Tibial nerve (tissue), 4 donors: ENCODE results near the gene PABPN1L. TPM values are rescaled to one million over a fixed set of nuclear protein-coding genes. Genes with fewer than 3 reads are reported as not detected.
A peak's percentile ranks its signal among the peaks of the same experiment; 100 is the strongest.

Experiments
- DNase-seq, 2 donors: peaks; one replicate each; pipeline ENCODE4 v3.0.0-alpha.2; 2019; ENCODE audit warnings: low spot score in 2 of 2
- H3K27ac ChIP-seq, 4 donors: fragments of 200-600 bp; sonication (generic) in 3 of 4; one replicate each; pipeline ENCODE4 v1.5.1; 2017 to 2019; ENCODE audit warnings: mild to moderate bottlenecking in 1 of 4
- H3K27me3 ChIP-seq, 2 donors: fragments of 200-600 bp; sonication (generic) in 1 of 2; one replicate each; pipeline versions ENCODE4 v1.5.1 to v1.6.0; 2017 to 2019
- H3K36me3 ChIP-seq, 3 donors: fragments of 200-600 bp; sonication (generic); one replicate each; pipeline ENCODE4 v1.5.1; 2018 to 2019
- H3K4me1 ChIP-seq, 4 donors: fragments of 200-600 bp; sonication (generic) in 3 of 4; one replicate each; pipeline ENCODE4 v1.5.1; 2017 to 2019
- H3K4me3 ChIP-seq, 4 donors: fragments of 200-600 bp; sonication (generic) in 3 of 4; one replicate each; pipeline ENCODE4 v1.5.1; 2017 to 2019; ENCODE audit warnings: mild to moderate bottlenecking in 1 of 4, moderate library complexity in 1 of 4
- H3K9me3 ChIP-seq, 4 donors: fragments of 200-600 bp; sonication (generic) in 3 of 4; one replicate each; pipeline ENCODE4 v1.5.1; 2017 to 2019
- EP300 ChIP-seq, 2 donors: sonication (generic); formaldehyde crosslinking; IDR thresholded peaks; one replicate each; pipeline ENCODE4 v1.6.1; 2017; ENCODE audit warnings: antibody characterized with exemption in 2 of 2, mild to moderate bottlenecking in 1 of 2
- POLR2A ChIP-seq, 2 donors: fragments of 450-650 bp; IDR thresholded peaks; one replicate each; pipeline ENCODE4 v1.6.1; 2017; ENCODE audit warnings: antibody characterized with exemption in 2 of 2, mild to moderate bottlenecking in 2 of 2, moderate library complexity in 2 of 2
- WGBS, 2 donors: methylation state at CpG; one replicate each; pipeline ENCODE4 v1.1.5; 2018; 5-methylcytosine and 5-hydroxymethylcytosine counted together
- total RNA-seq, 4 donors: library from RNA; depleted of rRNA; stranded (reverse); fragments of >200 nt; gene quantifications; one replicate each; pipeline ENCODE4 v1.1.0, GENCODE V29; 2016
- TF ChIP-seq, protein P1 (sequence below), 5 experiments: fragments of 200-600 bp in 3 of 5; fragments of 450-650 bp in 2 of 5; sonication (generic) in 3 of 5; IDR thresholded peaks; one replicate each; pipeline ENCODE4 v1.5.1; 2016 to 2019; ENCODE audit warnings: antibody characterized with exemption in 5 of 5, mild to moderate bottlenecking in 3 of 5, moderate library complexity in 2 of 5

Gene PABPN1L
- total RNA-seq, 4 donors from 2014 or later, result not detected

DNA sequence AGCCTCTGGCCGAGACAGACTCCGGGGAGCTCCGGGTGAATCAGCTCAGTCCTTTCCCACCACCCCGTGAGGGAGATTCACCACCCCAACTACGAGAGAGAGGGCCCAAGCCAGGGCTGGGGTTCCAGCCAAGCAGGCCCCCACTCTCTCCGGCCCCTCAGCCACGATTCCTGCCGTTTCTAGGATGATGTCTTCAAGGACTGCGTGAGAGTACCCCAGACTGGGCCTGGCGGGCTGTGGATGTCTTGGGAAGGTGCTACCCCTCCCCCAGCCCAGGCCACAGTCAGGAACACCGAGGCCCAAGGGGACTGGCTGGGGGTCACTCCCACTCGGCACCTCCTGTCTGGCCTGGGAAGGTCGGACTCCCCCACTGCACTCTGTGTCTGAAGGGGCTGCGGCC is 21.6 kb upstream of the PABPN1L start:
- peak overlapping the region in 3 of 4 donors; percentile 42 to 60 (median 45) for H3K27ac ChIP-seq
- H3K4me1 ChIP-seq, result peaks cover 0 to 30% (median 3%) of the 10 kb centered on the region in 4 donors
- no peaks in the 10 kb centered on the region for H3K9me3 ChIP-seq
- TF ChIP-seq, protein P1, sequence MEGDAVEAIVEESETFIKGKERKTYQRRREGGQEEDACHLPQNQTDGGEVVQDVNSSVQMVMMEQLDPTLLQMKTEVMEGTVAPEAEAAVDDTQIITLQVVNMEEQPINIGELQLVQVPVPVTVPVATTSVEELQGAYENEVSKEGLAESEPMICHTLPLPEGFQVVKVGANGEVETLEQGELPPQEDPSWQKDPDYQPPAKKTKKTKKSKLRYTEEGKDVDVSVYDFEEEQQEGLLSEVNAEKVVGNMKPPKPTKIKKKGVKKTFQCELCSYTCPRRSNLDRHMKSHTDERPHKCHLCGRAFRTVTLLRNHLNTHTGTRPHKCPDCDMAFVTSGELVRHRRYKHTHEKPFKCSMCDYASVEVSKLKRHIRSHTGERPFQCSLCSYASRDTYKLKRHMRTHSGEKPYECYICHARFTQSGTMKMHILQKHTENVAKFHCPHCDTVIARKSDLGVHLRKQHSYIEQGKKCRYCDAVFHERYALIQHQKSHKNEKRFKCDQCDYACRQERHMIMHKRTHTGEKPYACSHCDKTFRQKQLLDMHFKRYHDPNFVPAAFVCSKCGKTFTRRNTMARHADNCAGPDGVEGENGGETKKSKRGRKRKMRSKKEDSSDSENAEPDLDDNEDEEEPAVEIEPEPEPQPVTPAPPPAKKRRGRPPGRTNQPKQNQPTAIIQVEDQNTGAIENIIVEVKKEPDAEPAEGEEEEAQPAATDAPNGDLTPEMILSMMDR (IDR thresholded peaks at IDR 0.05), result no peak
- TF ChIP-seq POLR2A (IDR thresholded peaks at IDR 0.05) (no peak), EP300 (IDR thresholded peaks at IDR 0.05) (no peak)
- no peak for DNase-seq
- 63 to 64% methylated on average over 9 to 10 of the region's 14 CpGs for WGBS, 2 donors
- H3K27me3 ChIP-seq, result no peaks in the 10 kb centered on the region
- H3K36me3 ChIP-seq, result peaks cover 0 to 15% (median 0%) of the 10 kb centered on the region in 3 donors
- no peak overlapping the region for H3K4me3 ChIP-seq

DNA sequence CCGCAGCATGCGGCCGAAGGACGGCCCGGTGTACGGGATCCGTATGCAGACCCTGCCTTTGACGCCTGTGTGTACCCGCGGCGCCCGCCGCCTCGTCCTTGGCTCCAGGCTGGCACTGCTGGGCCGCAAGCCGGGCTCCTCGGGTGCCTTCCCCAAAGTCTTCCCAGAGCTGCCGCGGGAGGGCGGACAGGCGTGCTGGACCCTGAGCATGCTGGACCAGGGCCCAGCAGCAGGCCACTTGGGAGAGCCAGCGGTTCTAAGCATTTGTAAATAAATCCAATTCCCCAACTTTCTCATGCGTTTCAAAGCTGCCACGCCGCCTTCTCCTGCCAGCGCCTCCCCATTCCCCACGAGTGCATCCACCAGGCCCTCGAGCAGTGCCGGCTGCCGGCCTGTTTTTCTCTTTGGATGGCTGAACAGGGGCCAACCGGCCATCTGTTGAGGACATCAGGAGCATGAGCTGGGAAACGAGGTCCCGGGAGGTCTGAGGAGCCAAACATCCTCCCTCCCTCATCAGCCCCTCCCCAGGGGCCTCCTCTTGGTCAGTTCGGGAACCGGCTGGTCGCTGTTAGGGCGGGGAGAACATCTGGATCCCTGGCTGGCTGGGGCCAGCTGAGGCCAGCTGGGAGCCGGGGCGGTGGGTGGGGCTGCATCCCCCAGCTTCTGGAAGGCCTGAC is 20.5 kb upstream of the PABPN1L start:
- Histone ChIP-seq H3K4me3 (no peak overlapping the region), H3K36me3 (peaks cover 0 to 14% (median 0%) of the 10 kb centered on the region in 3 donors), H3K27me3 (no peaks in the 10 kb centered on the region), H3K9me3 (no peaks in the 10 kb centered on the region), H3K4me1 (peaks cover 0 to 35% (median 3%) of the 10 kb centered on the region in 4 donors), H3K27ac (peak overlapping the region in 3 of 4 donors; percentile 13 to 60 (median 44))
- DNase-seq, result peak; percentile 24 to 73
- TF ChIP-seq EP300 (IDR thresholded peaks at IDR 0.05), result peak in 1 of 2 donors; percentile 48
- TF ChIP-seq POLR2A (IDR thresholded peaks at IDR 0.05), result no peak
- TF ChIP-seq, protein P1 (IDR thresholded peaks at IDR 0.05), result peak in 1 of 5 experiments; percentile 41
- WGBS, 2 donors, result 69 to 71% methylated on average over 33 to 35 of the region's 39 CpGs

DNA sequence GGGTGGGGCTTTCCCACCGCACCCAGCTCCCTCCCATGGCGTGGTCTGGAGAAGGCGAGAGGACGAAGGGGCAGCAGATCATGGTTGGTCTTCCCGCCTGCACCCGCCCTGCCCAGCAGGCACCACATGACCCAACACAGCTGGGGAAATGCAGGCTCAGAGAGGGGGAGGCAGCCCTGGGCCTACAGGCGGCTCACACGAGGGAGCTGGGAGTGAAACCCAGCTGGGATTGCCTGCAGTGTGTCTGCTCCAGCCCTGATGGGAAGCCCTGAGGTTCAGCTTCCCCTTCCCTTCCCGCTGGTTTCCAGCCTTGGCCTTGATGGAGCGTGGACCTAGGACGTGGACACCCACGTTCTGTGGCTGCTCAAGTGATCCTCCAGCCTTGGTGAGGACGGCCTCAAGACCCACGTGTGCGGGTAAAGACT is 20.0 kb upstream of the PABPN1L start:
- H3K9me3 ChIP-seq, result no peaks in the 10 kb centered on the region
- TF ChIP-seq POLR2A (IDR thresholded peaks at IDR 0.05) (no peak), EP300 (IDR thresholded peaks at IDR 0.05) (no peak)
- TF ChIP-seq, protein P1 (IDR thresholded peaks at IDR 0.05), result no peak
- H3K4me3 ChIP-seq, result no peak overlapping the region
- DNase-seq, result no peak
- H3K4me1 ChIP-seq, result peaks cover 0 to 40% (median 3%) of the 10 kb centered on the region in 4 donors
- H3K27me3 ChIP-seq, result peaks cover 0 to 1% of the 10 kb centered on the region in 2 donors
- WGBS, 2 donors, result 68 to 74% methylated on average over 12 to 14 of the region's 15 CpGs
- H3K36me3 ChIP-seq, result peaks cover 0 to 8% (median 0%) of the 10 kb centered on the region in 3 donors
- peak overlapping the region in 2 of 4 donors; percentile 13 to 60 for H3K27ac ChIP-seq

DNA sequence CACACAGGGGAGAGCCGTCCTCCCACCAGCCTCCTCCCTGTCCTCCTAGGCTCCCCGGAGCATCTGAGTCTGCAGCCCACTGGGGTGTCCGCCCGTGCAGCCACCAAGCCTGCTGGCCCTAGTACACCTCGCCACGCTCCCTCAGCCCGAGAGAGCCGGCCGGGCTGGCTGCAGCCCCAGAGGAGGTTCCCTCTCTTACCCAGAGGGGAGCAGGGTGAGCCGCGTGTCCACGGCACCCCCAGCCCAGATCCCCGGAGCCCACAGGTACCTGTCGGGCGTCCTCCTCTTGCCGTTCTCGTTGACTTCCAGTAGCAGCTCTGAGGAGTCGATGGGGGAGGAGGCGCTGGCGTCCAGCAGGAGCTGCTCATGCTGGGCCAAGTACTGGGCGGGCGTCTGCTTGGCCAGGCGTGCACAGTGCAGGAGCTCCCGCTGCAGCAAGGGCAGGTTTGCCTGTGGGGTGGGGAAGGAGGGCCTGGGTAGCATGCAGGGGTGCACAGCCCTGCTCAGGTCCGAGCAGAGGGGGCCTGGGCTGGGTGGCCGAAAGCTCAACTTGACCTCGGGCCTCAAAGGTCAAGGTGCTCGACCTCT is 19.3 kb upstream of the PABPN1L start:
- H3K27ac ChIP-seq, result no peak overlapping the region
- TF ChIP-seq, protein P1 (IDR thresholded peaks at IDR 0.05), result no peak
- no peak for TF ChIP-seq POLR2A (IDR thresholded peaks at IDR 0.05)

More for the DNA sequence above, 19.3 kb upstream of the PABPN1L start:
- peaks cover 0 to 6% (median 0%) of the 10 kb centered on the region in 3 donors for H3K36me3 ChIP-seq
- no peak for DNase-seq
- peaks cover 0 to 43% (median 3%) of the 10 kb centered on the region in 4 donors for H3K4me1 ChIP-seq
- H3K4me3 ChIP-seq, result no peak overlapping the region
- H3K9me3 ChIP-seq, result no peaks in the 10 kb centered on the region
- WGBS, 2 donors, result 82 to 84% methylated on average over 15 to 24 of the region's 28 CpGs
- peaks cover 0 to 8% of the 10 kb centered on the region in 2 donors for H3K27me3 ChIP-seq
